Psoas muscle (tissue), 8 donors: ENCODE data around the gene RANBP17. TPM values are rescaled to one million over a fixed set of nuclear protein-coding genes. Genes with fewer than 3 reads are reported as not detected.

Source experiments
- ATAC-seq, 4 donors: fragments of 200-7000 bp; cut with Tn5 transposase; one replicate each; pipeline ENCODE4 v1.9.1; 2020; ENCODE audit warnings: moderate library complexity in 3 of 4, mild to moderate bottlenecking in 2 of 4
- DNase-seq, 2 donors: peaks; one replicate each; pipeline ENCODE4 v3.0.0-alpha.2; 2020
- H3K27ac ChIP-seq: fragments of 200-600 bp; one replicate; pipeline ENCODE4 v1.8.0; 2022
- H3K27me3 ChIP-seq, 3 donors: fragments of 200-600 bp in 1 of 3; one replicate each; pipeline versions ENCODE4 v1.6.1 to v1.8.0; 2013 to 2022; ENCODE audit warnings: low read length in 2 of 3, mild to moderate bottlenecking in 2 of 3, moderate library complexity in 1 of 3; ENCODE audit not compliant: insufficient read depth in 3 of 3
- H3K36me3 ChIP-seq, 2 donors: fragments of 200-600 bp in 1 of 2; one replicate each; pipeline versions ENCODE4 v1.6.1 to v1.8.0; 2013 to 2022; ENCODE audit warnings: low read depth in 1 of 2, mild to moderate bottlenecking in 1 of 2, moderate library complexity in 1 of 2; ENCODE audit not compliant: insufficient read depth in 1 of 2
- H3K4me1 ChIP-seq: fragments of 200-600 bp; one replicate; pipeline ENCODE4 v1.8.0; 2022
- H3K4me3 ChIP-seq: fragments of 200-600 bp; one replicate; pipeline ENCODE4 v1.8.0; 2022; ENCODE audit warnings: mild to moderate bottlenecking
- H3K9me3 ChIP-seq: fragments of 200-600 bp; one replicate; pipeline ENCODE4 v1.8.0; 2022
- WGBS, 3 donors: extraction: QIAGEN DNeasy Blood & Tissue Kit; methylation state at CpG; one replicate each; pipeline versions ENCODE4 v1.1.6 to v1.1.7; 2013; 5-methylcytosine and 5-hydroxymethylcytosine counted together
- intact Hi-C, 2 donors: fragments of 100-400 bp; cut with DNase I; formaldehyde crosslinking; loops; one replicate each; pipeline versions ENCODE4 v1.11.0 to v1.14.2; 2022
- polyA plus RNA-seq, 3 donors: library from polyadenylated mRNA; stranded (reverse); fragments of 200-250 nt; gene quantifications; one replicate each; pipeline ENCODE4 v1.2.3, GENCODE V29; 2013
- total RNA-seq, 4 donors: library from RNA; stranded (reverse); fragmentation: NEBNext Ultra II Directional in 2 of 4; extraction: Animal tissue kit (Norgen Biotek cat#: 25700) in 2 of 4; gene quantifications; one replicate each; pipeline versions ENCODE4 v1.2.1 to v1.2.4, GENCODE V29; 2021 to 2023
- TF ChIP-seq, protein P1 (sequence below): fragments of 200-600 bp; IDR thresholded peaks from one replicate; pipeline ENCODE4 v1.8.0; 2022; ENCODE audit warnings: antibody characterized with exemption
- donor health status: healthy with polysubstance abuse.
- donor health status: DM: no; HTN: no; CAD: no; lungs with moderate emphysema.
- donor health status: Bipolar disorder and iron deficiency.
- donor health status: healthy.
- donor health status: DM: yes; HTN: yes; CAD: no.
- donor health status: DM: no; HTN: no; CAD: no.
- donor health status: DM: no; HTN: no; CAD: no.
- donor health status: DM: yes; HTN: yes; CAD: no.

Gene RANBP17
- total and polyA plus RNA-seq, 7 donors: 0.03 to 3.2 (median 1.0) TPM

DNA sequence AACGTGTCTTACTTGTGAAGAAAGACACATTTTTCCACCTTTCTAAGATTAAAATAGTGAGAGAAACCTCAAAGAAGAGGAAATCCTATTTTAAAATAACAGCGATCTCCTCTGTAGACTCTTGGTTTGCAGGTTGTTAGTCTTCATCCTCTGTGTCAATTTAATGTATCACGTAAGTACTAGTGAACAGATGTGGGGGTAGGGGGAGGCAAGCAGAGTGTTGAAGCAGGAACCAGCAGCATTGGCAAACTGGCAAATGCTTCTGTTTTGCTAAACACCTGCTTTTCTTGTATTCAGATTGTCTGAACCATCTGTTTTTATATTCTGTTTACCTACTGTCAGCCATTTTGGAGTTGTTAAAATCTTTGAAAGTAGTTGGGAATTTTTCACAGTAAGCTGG lies 288.0 kb downstream of the RANBP17 start:
- Histone ChIP-seq H3K4me1 (no peaks in the 10 kb centered on the region), H3K27me3 (no peaks in the 10 kb centered on the region), H3K36me3 (no peaks in the 10 kb centered on the region), H3K9me3 (no peaks in the 10 kb centered on the region), H3K27ac (no peak overlapping the region), H3K4me3 (no peak overlapping the region)
- no peak for ATAC-seq
- WGBS, 3 donors: 72 to 81% (median 76%) methylated on average over 3 of the region's 3 CpGs
- intact Hi-C loops: no loop called here
- DNase-seq: no peak
- TF ChIP-seq, protein P1, sequence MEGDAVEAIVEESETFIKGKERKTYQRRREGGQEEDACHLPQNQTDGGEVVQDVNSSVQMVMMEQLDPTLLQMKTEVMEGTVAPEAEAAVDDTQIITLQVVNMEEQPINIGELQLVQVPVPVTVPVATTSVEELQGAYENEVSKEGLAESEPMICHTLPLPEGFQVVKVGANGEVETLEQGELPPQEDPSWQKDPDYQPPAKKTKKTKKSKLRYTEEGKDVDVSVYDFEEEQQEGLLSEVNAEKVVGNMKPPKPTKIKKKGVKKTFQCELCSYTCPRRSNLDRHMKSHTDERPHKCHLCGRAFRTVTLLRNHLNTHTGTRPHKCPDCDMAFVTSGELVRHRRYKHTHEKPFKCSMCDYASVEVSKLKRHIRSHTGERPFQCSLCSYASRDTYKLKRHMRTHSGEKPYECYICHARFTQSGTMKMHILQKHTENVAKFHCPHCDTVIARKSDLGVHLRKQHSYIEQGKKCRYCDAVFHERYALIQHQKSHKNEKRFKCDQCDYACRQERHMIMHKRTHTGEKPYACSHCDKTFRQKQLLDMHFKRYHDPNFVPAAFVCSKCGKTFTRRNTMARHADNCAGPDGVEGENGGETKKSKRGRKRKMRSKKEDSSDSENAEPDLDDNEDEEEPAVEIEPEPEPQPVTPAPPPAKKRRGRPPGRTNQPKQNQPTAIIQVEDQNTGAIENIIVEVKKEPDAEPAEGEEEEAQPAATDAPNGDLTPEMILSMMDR: no peak

DNA sequence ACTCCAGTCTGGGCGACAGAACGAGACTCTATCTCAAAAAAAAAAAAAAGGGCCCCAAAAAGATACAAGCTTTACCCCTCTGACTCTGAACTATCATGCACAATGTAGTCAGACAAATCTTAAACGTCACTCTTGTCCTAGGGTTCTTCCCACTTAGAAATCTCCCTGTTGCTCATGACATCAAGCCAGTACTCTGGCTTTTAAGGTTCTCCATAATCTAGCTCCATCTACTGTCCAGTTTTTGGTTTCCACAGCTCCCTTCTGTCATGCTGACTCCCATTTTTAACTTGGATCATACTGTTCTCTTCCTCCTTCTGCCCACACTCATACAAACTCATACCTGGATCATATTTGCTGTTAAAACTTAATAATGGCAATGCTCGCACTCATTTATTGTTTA lies 290.6 kb downstream of the RANBP17 start:
- H3K27me3 ChIP-seq: no peaks in the 10 kb centered on the region
- WGBS, 3 donors: 84 to 91% (median 89%) methylated on average over 4 of the region's 4 CpGs
- no peaks in the 10 kb centered on the region for H3K4me1 ChIP-seq
- ATAC-seq (no peak), DNase-seq (no peak)
- no peaks in the 10 kb centered on the region for H3K36me3 ChIP-seq
- H3K27ac ChIP-seq: no peak overlapping the region
- intact Hi-C loops: no loop called here
- no peak overlapping the region for H3K4me3 ChIP-seq
- TF ChIP-seq, protein P1: no peak
- no peaks in the 10 kb centered on the region for H3K9me3 ChIP-seq

DNA sequence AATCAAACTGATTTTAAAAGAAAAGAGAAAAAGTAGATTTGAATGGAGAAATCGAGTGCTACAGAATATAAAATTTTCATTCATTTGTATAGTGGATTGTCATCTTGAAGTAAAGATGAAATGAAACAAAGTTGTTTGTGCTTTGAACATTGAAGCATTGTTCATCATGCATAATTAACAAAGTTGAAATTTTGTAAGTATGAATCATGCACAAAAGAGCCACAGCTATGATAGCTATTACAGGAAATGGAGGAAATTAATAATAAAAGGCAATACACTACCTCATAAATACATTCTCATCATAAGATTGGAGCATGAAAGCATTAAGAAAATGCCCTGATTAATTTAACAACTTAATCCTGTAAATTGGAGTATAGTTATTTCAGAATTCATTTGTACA lies 293.8 kb downstream of the RANBP17 start:
- Histone ChIP-seq H3K36me3 (no peaks in the 10 kb centered on the region), H3K27me3 (no peaks in the 10 kb centered on the region), H3K4me1 (no peaks in the 10 kb centered on the region), H3K9me3 (no peaks in the 10 kb centered on the region), H3K27ac (no peak overlapping the region), H3K4me3 (no peak overlapping the region)
- 91 to 96% (median 92%) methylated on average over 1 of the region's 1 CpG for WGBS, 3 donors
- ATAC-seq: no peak
- intact Hi-C loops: no loop called here
- TF ChIP-seq, protein P1: no peak
- no peak for DNase-seq

DNA sequence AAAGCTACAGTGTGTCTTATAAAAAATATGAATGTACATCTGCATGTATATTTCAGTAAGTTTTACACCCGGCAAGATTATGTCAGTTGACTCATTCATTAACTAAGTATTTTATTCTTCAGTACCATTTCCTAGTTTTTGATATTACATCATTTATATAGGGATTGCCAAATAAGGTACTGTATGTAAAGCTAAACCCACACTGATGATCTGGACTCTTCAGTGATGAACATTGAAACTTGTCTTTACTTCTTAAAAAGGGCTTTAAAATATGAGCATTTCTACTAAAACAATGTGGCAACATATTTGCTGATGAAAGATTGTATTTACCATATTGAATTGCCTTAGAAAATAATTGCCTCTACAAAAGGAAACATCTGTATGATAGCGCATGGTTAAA lies 295.5 kb downstream of the RANBP17 start:
- Histone ChIP-seq H3K36me3 (no peaks in the 10 kb centered on the region), H3K27ac (no peak overlapping the region), H3K4me1 (no peaks in the 10 kb centered on the region), H3K4me3 (no peak overlapping the region), H3K27me3 (no peaks in the 10 kb centered on the region), H3K9me3 (no peaks in the 10 kb centered on the region)
- no peak for ATAC-seq
- intact Hi-C loops: no loop called here
- 85 to 94% (median 92%) methylated on average over 2 of the region's 2 CpGs for whole genome bisulfite sequencing, 3 donors
- DNase-seq: no peak
- TF ChIP-seq, protein P1: no peak

DNA sequence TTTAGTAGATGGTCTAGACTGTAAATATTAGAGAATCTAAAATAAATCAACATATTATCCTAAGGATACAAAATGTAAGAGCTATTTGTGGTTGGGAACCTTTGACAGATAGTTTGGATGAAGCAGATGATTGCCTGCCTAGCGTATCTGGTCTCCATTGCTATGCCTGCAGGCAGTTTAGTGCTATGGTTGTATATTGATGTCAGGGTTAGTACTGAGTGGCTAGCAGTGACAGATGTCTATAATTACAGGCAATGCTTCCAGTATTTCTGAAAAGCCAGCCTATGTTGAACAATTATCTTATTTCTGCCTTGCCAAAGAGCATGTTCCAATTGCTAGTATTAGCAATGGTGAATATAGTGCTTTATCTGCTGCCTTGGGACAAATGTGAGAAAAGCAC lies 296.0 kb downstream of the RANBP17 start:
- WGBS, 3 donors: 86 to 93% (median 93%) methylated on average over 1 of the region's 1 CpG
- Histone ChIP-seq H3K27me3 (no peaks in the 10 kb centered on the region), H3K36me3 (no peaks in the 10 kb centered on the region), H3K4me1 (no peaks in the 10 kb centered on the region), H3K9me3 (no peaks in the 10 kb centered on the region), H3K27ac (no peak overlapping the region), H3K4me3 (no peak overlapping the region)
- ATAC-seq (no peak), DNase-seq (no peak)
- TF ChIP-seq, protein P1: no peak
- intact Hi-C loops: no loop called here
